Activated CD8-positive, alpha-beta T cell treated with anti-CD3 and anti-CD28 coated beads for 36 hours (primary cell): Measurements from ENCODE around the gene UBE2O. TPM values are rescaled to one million over a fixed set of nuclear protein-coding genes. Genes with fewer than 3 reads are reported as not detected.
"Not testable (repeated sequence)": the region's sequence is repeated elsewhere in the genome, so short reads cannot be mapped to it uniquely, and the experiment has no call there.

Source experiments
- ATAC-seq: fragments of 200-7000 bp; cut with Tn5 transposase; one replicate; pipeline ENCODE4 v1.10.0; 2021; ENCODE audit warnings: mild to moderate bottlenecking, moderate library complexity
- CTCF ChIA-PET: fragments of 350-600 bp; sonication (Branson Sonifier 250); formaldehyde crosslinking; loops from one replicate; lab custom pipeline; 2021; ENCODE audit warnings: antibody characterized with exemption; lab: Charles Lee
- POLR2A ChIA-PET: fragments of 350-600 bp; sonication (Branson Sonifier 250); formaldehyde crosslinking; loops from one replicate; lab custom pipeline; 2021; ENCODE audit warnings: antibody characterized with exemption; lab: Charles Lee
- DNase-seq: peaks from one replicate; pipeline ENCODE4 v3.0.0-alpha.2; 2020
- H3K27ac Mint-ChIP-seq: one replicate; pipeline ENCODE4 v1.8.0; 2021; ENCODE audit warnings: mild to moderate bottlenecking, mixed read lengths
- H3K27me3 Mint-ChIP-seq: one replicate; pipeline ENCODE4 v1.8.0; 2021; ENCODE audit warnings: mixed read lengths
- H3K36me3 Mint-ChIP-seq: one replicate; pipeline ENCODE4 v1.8.0; 2021; ENCODE audit warnings: low read depth, mixed read lengths
- H3K4me1 Mint-ChIP-seq: one replicate; pipeline ENCODE4 v1.8.0; 2021; ENCODE audit warnings: low read depth, mixed read lengths
- H3K4me3 Mint-ChIP-seq: one replicate; pipeline ENCODE4 v1.8.0; 2021; ENCODE audit warnings: mild to moderate bottlenecking, moderate library complexity, mixed read lengths
- H3K9me3 Mint-ChIP-seq: one replicate; pipeline ENCODE4 v1.8.0; 2021; ENCODE audit warnings: mixed read lengths
- CTCF ChIP-seq: fragments of 200-600 bp; IDR thresholded peaks from one replicate; pipeline ENCODE4 v1.8.0; 2022; ENCODE audit warnings: antibody characterized with exemption, mild to moderate bottlenecking
- intact Hi-C: fragments of 100-400 bp; cut with micrococcal nuclease; formaldehyde crosslinking; loops from one replicate; pipeline ENCODE4 v1.10.0; 2022
- total RNA-seq, 2 experiments: library from RNA; stranded (reverse); gene quantifications; one replicate each; pipeline ENCODE4 v1.2.3, GENCODE V29; 2021

Gene UBE2O
- total RNA-seq, 2 experiments from 2014 or later = 36.8 to 39.5 TPM

- Mint-ChIP-seq H3K27me3 (no peaks in the 10 kb centered on the region), H3K4me3 (peak within 1 kb of the TSS; percentile 83), H3K4me1 (peaks cover 16% of the 10 kb centered on the region), H3K36me3 (no peaks in the 10 kb centered on the region), H3K27ac (peak within 1 kb of the TSS; percentile 98), H3K9me3 (no peaks in the 10 kb centered on the region)
- CTCF ChIA-PET = interaction anchor here (1.1 to 7.1 kb wide), 8 partner anchors 11 to 204 kb away, joined by 3 to 73 read pairs (median 4); partner anchors contain the start of gene SPHK1
- POLR2A ChIA-PET = interaction anchor here (0.7 to 3.4 kb wide), 19 partner anchors 16 to 340 kb away, joined by 3 to 42 read pairs (median 3); partner anchors contain the start of genes EXOC7, RHBDF2 and SPHK1
- DNase-seq (peak; percentile 88), ATAC-seq (peak; percentile 96)
- peak; percentile 37 for TF ChIP-seq CTCF
- intact Hi-C loops = no loop called here
Measured at GRCh38 chr17:76353599-76354316, 99.2 kb downstream of the UBE2O start, which contains the start of gene PRPSAP1. TSS of gene PRPSAP1 (minus strand) at chr17:76353916. CDS start at chr17:76353703, 213 bp downstream.

GRCh38 chr17:76353004-76353598 lies 99.9 kb downstream of the UBE2O start:
- Mint-ChIP-seq H3K36me3 (no peaks in the 10 kb centered on the region), H3K9me3 (no peaks in the 10 kb centered on the region), H3K4me3 (peak overlapping the region; percentile 83), H3K4me1 (peaks cover 16% of the 10 kb centered on the region), H3K27ac (peak overlapping the region; percentile 98), H3K27me3 (no peaks in the 10 kb centered on the region)
- intact Hi-C loops = no loop called here
- peak; percentile 5 for ATAC-seq
- POLR2A ChIA-PET = interaction anchor here (0.6 to 3.4 kb wide), 19 partner anchors 15 to 339 kb away, joined by 3 to 42 read pairs (median 3); partner anchors contain the start of genes RHBDF2 and SPHK1
- TF ChIP-seq CTCF = no peak
- CTCF ChIA-PET = interaction anchor here (0.8 to 7.1 kb wide), 11 partner anchors 9 to 271 kb away, joined by 3 to 73 read pairs (median 3); partner anchors contain the start of gene SPHK1
- peak; percentile 28 for DNase-seq

GRCh38 chr17:76351526-76352071 lies 101.4 kb downstream of the UBE2O start:
- Mint-ChIP-seq H3K9me3 (no peaks in the 10 kb centered on the region), H3K36me3 (peaks cover 7% of the 10 kb centered on the region), H3K4me1 (peaks cover 16% of the 10 kb centered on the region), H3K27me3 (no peaks in the 10 kb centered on the region), H3K27ac (no peak overlapping the region), H3K4me3 (peak overlapping the region; percentile 21)
- CTCF ChIA-PET = interaction anchor here (0.7 to 7.1 kb wide), 9 partner anchors 31 to 352 kb away, joined by 3 to 73 read pairs (median 3); partner anchors contain the start of gene SPHK1
- no peak for TF ChIP-seq CTCF
- intact Hi-C loops = no loop called here
- ATAC-seq (no peak), DNase-seq (no peak)
- POLR2A ChIA-PET = interaction anchor here (0.7 to 3.4 kb wide), 2 partner anchors 33 to 318 kb away, joined by 3 to 42 read pairs; partner anchors contain the start of gene SPHK1

GRCh38 chr17:76350463-76350862 lies 102.5 kb downstream of the UBE2O start:
- Mint-ChIP-seq H3K36me3 (peaks cover 11% of the 10 kb centered on the region), H3K27ac (no peak overlapping the region), H3K27me3 (no peaks in the 10 kb centered on the region), H3K4me3 (no peak overlapping the region), H3K9me3 (no peaks in the 10 kb centered on the region), H3K4me1 (peaks cover 16% of the 10 kb centered on the region)
- ChIA-PET CTCF (interaction anchor here (1.0 kb wide), 1 partner anchor 34 kb away, joined by 5 read pairs; the partner anchor contains the start of gene SPHK1), POLR2A (no interaction called here)
- DNase-seq (no peak), ATAC-seq (no peak)
- TF ChIP-seq CTCF = no peak
- intact Hi-C loops = no loop called here

GRCh38 chr17:76346936-76347335 lies 106.0 kb downstream of the UBE2O start:
- DNase-seq, ATAC-seq, H3K4me3 Mint-ChIP-seq, H3K27me3 Mint-ChIP-seq, H3K27ac Mint-ChIP-seq, H3K9me3 Mint-ChIP-seq, H3K4me1 Mint-ChIP-seq, intact Hi-C loops, POLR2A ChIA-PET: not testable (repeated sequence)
- CTCF ChIA-PET = interaction anchor here (1.5 kb wide), 1 partner anchor 62 kb away, joined by 4 read pairs; no protein-coding TSS in a partner anchor
- peaks cover 15% of the 10 kb centered on the region for H3K36me3 Mint-ChIP-seq
